ENCODE results near the gene GDPD5. TPM values are rescaled to one million over a fixed set of nuclear protein-coding genes. Genes with fewer than 3 reads are reported as not detected.

The GDPD5 gene
- total and polyA plus RNA-seq, 9 of the 15 experiments (the other 6 are each of a cell fraction or from before 2014, with no cell fraction given), result 0.32 to 27.3 (median 8.0) TPM

DNA sequence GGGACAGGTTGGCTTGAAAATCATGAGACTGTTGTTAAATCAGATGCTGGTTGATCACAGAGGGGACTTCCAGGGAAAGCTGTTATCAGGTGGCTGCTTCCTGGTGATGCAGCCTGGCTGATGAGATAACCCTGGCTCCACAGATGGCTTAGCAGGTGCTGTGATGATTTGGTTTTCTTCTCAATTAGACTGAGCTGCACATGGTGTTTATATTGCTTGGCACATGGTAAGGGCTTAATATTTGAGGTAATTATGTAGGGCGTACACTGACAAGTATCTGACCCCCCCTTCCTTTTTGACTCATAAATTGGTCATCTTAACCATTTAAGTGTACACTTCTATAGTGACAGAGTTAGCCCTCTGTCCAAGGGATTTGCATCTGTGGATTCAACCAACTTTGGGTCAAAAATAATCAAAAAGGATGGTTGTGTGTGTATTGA, 119.4 kb downstream of the GDPD5 start (continued):
- TF ChIP-seq, protein P1, sequence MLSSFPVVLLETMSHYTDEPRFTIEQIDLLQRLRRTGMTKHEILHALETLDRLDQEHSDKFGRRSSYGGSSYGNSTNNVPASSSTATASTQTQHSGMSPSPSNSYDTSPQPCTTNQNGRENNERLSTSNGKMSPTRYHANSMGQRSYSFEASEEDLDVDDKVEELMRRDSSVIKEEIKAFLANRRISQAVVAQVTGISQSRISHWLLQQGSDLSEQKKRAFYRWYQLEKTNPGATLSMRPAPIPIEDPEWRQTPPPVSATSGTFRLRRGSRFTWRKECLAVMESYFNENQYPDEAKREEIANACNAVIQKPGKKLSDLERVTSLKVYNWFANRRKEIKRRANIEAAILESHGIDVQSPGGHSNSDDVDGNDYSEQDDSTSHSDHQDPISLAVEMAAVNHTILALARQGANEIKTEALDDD (IDR thresholded peaks at IDR 0.05), result peak; percentile 24; the same call in 1 of the 2 replicates
- TF ChIP-seq TSC22D4 (tag; IDR thresholded peaks at IDR 0.05) (no peak), KLF16 (IDR thresholded peaks at IDR 0.05) (peak; percentile 95), ZNF589 (CRISPR knock-in tag; IDR thresholded peaks at IDR 0.05; ENCODE audit: low read depth) (peak; percentile 98), NFIC (IDR thresholded peaks at IDR 0.05) (peak; percentile 90), NCOR1 (IDR thresholded peaks at IDR 0.05) (peak; percentile 93), TEAD4 (IDR thresholded peaks at IDR 0.05; ENCODE audit: low read length) (peak; percentile 97), TEAD4 (CRISPR knock-in tag; IDR thresholded peaks at IDR 0.05; ENCODE audit: borderline replicate concordance) (no peak), HEY1 (CRISPR knock-in tag; IDR thresholded peaks at IDR 0.05; ENCODE audit: borderline replicate concordance) (peak; percentile 76; the same call in 1 of the 2 replicates), CBX2 (IDR thresholded peaks at IDR 0.05; ENCODE audit: insufficient read depth, low read length, poor library complexity, severe bottlenecking) (no peak), ELF1 (tag; IDR thresholded peaks at IDR 0.05) (peak; percentile 39; the same call in 1 of the 2 replicates), ERF (CRISPR knock-in tag; IDR thresholded peaks at IDR 0.05) (peak; percentile 76; the same call in 1 of the 2 replicates), FOSL1 (tag; conservative IDR thresholded peaks at IDR 0.05) (peak; percentile 87), RBM17 (IDR thresholded peaks at IDR 0.05; ENCODE audit: borderline replicate concordance, low read depth, low read length) (no peak)
- TF ChIP-seq, protein P2, sequence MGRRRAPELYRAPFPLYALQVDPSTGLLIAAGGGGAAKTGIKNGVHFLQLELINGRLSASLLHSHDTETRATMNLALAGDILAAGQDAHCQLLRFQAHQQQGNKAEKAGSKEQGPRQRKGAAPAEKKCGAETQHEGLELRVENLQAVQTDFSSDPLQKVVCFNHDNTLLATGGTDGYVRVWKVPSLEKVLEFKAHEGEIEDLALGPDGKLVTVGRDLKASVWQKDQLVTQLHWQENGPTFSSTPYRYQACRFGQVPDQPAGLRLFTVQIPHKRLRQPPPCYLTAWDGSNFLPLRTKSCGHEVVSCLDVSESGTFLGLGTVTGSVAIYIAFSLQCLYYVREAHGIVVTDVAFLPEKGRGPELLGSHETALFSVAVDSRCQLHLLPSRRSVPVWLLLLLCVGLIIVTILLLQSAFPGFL (CRISPR knock-in tag; IDR thresholded peaks at IDR 0.05), result no peak
- TF ChIP-seq, protein P3, sequence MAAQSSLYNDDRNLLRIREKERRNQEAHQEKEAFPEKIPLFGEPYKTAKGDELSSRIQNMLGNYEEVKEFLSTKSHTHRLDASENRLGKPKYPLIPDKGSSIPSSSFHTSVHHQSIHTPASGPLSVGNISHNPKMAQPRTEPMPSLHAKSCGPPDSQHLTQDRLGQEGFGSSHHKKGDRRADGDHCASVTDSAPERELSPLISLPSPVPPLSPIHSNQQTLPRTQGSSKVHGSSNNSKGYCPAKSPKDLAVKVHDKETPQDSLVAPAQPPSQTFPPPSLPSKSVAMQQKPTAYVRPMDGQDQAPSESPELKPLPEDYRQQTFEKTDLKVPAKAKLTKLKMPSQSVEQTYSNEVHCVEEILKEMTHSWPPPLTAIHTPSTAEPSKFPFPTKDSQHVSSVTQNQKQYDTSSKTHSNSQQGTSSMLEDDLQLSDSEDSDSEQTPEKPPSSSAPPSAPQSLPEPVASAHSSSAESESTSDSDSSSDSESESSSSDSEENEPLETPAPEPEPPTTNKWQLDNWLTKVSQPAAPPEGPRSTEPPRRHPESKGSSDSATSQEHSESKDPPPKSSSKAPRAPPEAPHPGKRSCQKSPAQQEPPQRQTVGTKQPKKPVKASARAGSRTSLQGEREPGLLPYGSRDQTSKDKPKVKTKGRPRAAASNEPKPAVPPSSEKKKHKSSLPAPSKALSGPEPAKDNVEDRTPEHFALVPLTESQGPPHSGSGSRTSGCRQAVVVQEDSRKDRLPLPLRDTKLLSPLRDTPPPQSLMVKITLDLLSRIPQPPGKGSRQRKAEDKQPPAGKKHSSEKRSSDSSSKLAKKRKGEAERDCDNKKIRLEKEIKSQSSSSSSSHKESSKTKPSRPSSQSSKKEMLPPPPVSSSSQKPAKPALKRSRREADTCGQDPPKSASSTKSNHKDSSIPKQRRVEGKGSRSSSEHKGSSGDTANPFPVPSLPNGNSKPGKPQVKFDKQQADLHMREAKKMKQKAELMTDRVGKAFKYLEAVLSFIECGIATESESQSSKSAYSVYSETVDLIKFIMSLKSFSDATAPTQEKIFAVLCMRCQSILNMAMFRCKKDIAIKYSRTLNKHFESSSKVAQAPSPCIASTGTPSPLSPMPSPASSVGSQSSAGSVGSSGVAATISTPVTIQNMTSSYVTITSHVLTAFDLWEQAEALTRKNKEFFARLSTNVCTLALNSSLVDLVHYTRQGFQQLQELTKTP (IDR thresholded peaks at IDR 0.05; ENCODE audit: low read depth in 1 of 2, partially characterized antibody in 2 of 2), result peak in 1 of 2 experiments; percentile 84
- TF ChIP-seq, protein P4, sequence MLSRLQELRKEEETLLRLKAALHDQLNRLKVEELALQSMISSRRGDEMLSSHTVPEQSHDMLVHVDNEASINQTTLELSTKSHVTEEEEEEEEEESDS (CRISPR knock-in tag; IDR thresholded peaks at IDR 0.05), result no peak
- TF ChIP-seq, protein P5, sequence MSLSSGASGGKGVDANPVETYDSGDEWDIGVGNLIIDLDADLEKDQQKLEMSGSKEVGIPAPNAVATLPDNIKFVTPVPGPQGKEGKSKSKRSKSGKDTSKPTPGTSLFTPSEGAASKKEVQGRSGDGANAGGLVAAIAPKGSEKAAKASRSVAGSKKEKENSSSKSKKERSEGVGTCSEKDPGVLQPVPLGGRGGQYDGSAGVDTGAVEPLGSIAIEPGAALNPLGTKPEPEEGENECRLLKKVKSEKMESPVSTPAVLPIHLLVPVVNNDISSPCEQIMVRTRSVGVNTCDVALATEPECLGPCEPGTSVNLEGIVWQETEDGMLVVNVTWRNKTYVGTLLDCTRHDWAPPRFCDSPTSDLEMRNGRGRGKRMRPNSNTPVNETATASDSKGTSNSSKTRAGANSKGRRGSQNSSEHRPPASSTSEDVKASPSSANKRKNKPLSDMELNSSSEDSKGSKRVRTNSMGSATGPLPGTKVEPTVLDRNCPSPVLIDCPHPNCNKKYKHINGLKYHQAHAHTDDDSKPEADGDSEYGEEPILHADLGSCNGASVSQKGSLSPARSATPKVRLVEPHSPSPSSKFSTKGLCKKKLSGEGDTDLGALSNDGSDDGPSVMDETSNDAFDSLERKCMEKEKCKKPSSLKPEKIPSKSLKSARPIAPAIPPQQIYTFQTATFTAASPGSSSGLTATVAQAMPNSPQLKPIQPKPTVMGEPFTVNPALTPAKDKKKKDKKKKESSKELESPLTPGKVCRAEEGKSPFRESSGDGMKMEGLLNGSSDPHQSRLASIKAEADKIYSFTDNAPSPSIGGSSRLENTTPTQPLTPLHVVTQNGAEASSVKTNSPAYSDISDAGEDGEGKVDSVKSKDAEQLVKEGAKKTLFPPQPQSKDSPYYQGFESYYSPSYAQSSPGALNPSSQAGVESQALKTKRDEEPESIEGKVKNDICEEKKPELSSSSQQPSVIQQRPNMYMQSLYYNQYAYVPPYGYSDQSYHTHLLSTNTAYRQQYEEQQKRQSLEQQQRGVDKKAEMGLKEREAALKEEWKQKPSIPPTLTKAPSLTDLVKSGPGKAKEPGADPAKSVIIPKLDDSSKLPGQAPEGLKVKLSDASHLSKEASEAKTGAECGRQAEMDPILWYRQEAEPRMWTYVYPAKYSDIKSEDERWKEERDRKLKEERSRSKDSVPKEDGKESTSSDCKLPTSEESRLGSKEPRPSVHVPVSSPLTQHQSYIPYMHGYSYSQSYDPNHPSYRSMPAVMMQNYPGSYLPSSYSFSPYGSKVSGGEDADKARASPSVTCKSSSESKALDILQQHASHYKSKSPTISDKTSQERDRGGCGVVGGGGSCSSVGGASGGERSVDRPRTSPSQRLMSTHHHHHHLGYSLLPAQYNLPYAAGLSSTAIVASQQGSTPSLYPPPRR (CRISPR knock-in tag; IDR thresholded peaks at IDR 0.05; ENCODE audit: borderline replicate concordance), result no peak
